OCI-LY3 (cell line): ENCODE results near the gene AKAP6.

Source experiments
- H2AFZ ChIP-seq: fragments of 200-600, 300-600 bp; shearing (Covaris generic); 2 replicates; pipeline ENCODE4 v1.6.0; 2014; ENCODE audit warnings: antibody characterized with exemption, low read depth, low read length
- H3K27ac ChIP-seq: fragments of 200-600, 300-600 bp; sonication (generic); 2 replicates; pipeline ENCODE4 v1.5.1; 2014; ENCODE audit warnings: mild to moderate bottlenecking, low read length, moderate library complexity, mixed read lengths
- H3K27me3 ChIP-seq: fragments of 200-600, 300-600 bp; sonication (generic); 2 replicates; pipeline ENCODE4 v1.6.1; 2014; ENCODE audit warnings: low read depth, low read length, mixed read lengths
- H3K36me3 ChIP-seq: fragments of 200-600, 300-600 bp; sonication (generic); replicated peaks from 2 replicates; pipeline ENCODE3; 2014; ENCODE audit warnings: low read depth, low read length, mixed read lengths
- H3K4me1 ChIP-seq: fragments of 300-600, 200-600 bp; sonication (generic); 2 replicates; pipeline ENCODE4 v1.6.1; 2014; ENCODE audit warnings: low read length, mixed read lengths
- H3K4me2 ChIP-seq: fragments of 200-600, 300-600 bp; sonication (generic); 2 replicates; pipeline ENCODE4 v1.6.1; 2014; ENCODE audit warnings: low read length, mixed read lengths
- H3K4me3 ChIP-seq: fragments of 300-600, 200-600 bp; sonication (generic); 2 replicates; pipeline ENCODE4 v1.5.1; 2014; ENCODE audit warnings: antibody characterized with exemption, mild to moderate bottlenecking, low read length, moderate library complexity
- H3K79me2 ChIP-seq: fragments of 300-600, 200-600 bp; shearing (Covaris generic); 2 replicates; pipeline ENCODE4 v1.6.1; 2014; ENCODE audit warnings: mild to moderate bottlenecking, low read length, mixed read lengths
- H3K9ac ChIP-seq: fragments of 300-600, 200-600 bp; shearing (Covaris generic); 2 replicates; pipeline ENCODE4 v1.6.0; 2014; ENCODE audit warnings: mild to moderate bottlenecking, low read length, moderate library complexity
- H3K9me3 ChIP-seq: fragments of 200-600, 300-600 bp; shearing (Covaris generic); 2 replicates; pipeline ENCODE4 v1.6.1; 2014; ENCODE audit warnings: low read length, mixed read lengths; ENCODE audit not compliant: insufficient read depth
- H4K20me1 ChIP-seq: fragments of 200-600, 300-600 bp; sonication (generic); 2 replicates; pipeline ENCODE4 v1.6.1; 2016; ENCODE audit warnings: low read length, mixed read lengths; ENCODE audit not compliant: insufficient read depth
- CTCF ChIP-seq: fragments of 200-600, 300-600 bp; sonication (generic); IDR thresholded peaks from 2 replicates; pipeline ENCODE4 v1.5.1; 2014; ENCODE audit warnings: antibody characterized with exemption, low read length, low read depth
- EZH2phosphoT487 ChIP-seq: fragments of 200-600 bp; shearing (Covaris generic); IDR thresholded peaks from 2 replicates; pipeline ENCODE4 v1.6.1; 2018; ENCODE audit warnings: antibody characterized with exemption, mixed run types, low read depth

Gene AKAP6

GRCh38 chr14:32536175-32536574 is 207.1 kb downstream of the AKAP6 start:
- no peak overlapping the region for H2AFZ ChIP-seq
- no peak overlapping the region for H3K4me3 ChIP-seq
- H3K4me1 ChIP-seq = no peaks in the 10 kb centered on the region
- no peak overlapping the region for H3K9ac ChIP-seq
- H4K20me1 ChIP-seq = no peaks in the 10 kb centered on the region
- H3K79me2 ChIP-seq = no peaks in the 10 kb centered on the region
- no peaks in the 10 kb centered on the region for H3K36me3 ChIP-seq
- H3K4me2 ChIP-seq = no peak overlapping the region
- TF ChIP-seq CTCF (no peak), EZH2phosphoT487 (no peak)
- H3K9me3 ChIP-seq = no peaks in the 10 kb centered on the region
- no peaks in the 10 kb centered on the region for H3K27me3 ChIP-seq
- H3K27ac ChIP-seq = no peak overlapping the region

GRCh38 chr14:32537166-32537565 is 208.1 kb downstream of the AKAP6 start:
- no peak for TF ChIP-seq CTCF
- no peak for TF ChIP-seq EZH2phosphoT487

GRCh38 chr14:32542507-32542906 is 213.4 kb downstream of the AKAP6 start:
- Histone ChIP-seq H3K27me3 (0 out of 2 replicates have a peak, but pooled peaks cover 4% of the 10 kb centered on the region), H3K9ac (no peak overlapping the region)
- TF ChIP-seq CTCF (no peak), EZH2phosphoT487 (no peak)

More at GRCh38 chr14:32537166-32537565, 208.1 kb downstream of the AKAP6 start:
- Histone ChIP-seq H3K79me2 (no peaks in the 10 kb centered on the region), H3K4me3 (no peak overlapping the region), H3K36me3 (no peaks in the 10 kb centered on the region), H3K4me2 (no peak overlapping the region), H3K9ac (no peak overlapping the region), H3K9me3 (no peaks in the 10 kb centered on the region), H3K27me3 (no peaks in the 10 kb centered on the region), H4K20me1 (no peaks in the 10 kb centered on the region), H3K4me1 (no peaks in the 10 kb centered on the region), H3K27ac (no peak overlapping the region), H2AFZ (no peak overlapping the region)

GRCh38 chr14:32545095-32545494 is 216.0 kb downstream of the AKAP6 start:
- Histone ChIP-seq H3K27ac (no peak overlapping the region), H4K20me1 (no peaks in the 10 kb centered on the region), H3K9me3 (no peaks in the 10 kb centered on the region), H3K4me3 (no peak overlapping the region), H3K9ac (no peak overlapping the region), H2AFZ (no peak overlapping the region), H3K27me3 (0 out of 2 replicates have a peak, but pooled peaks cover 4% of the 10 kb centered on the region), H3K79me2 (no peaks in the 10 kb centered on the region), H3K4me1 (no peaks in the 10 kb centered on the region), H3K36me3 (no peaks in the 10 kb centered on the region), H3K4me2 (no peak overlapping the region)
- no peak for TF ChIP-seq EZH2phosphoT487
- no peak for TF ChIP-seq CTCF

More at GRCh38 chr14:32542507-32542906, 213.4 kb downstream of the AKAP6 start:
- Histone ChIP-seq H3K36me3 (no peaks in the 10 kb centered on the region), H3K9me3 (no peaks in the 10 kb centered on the region), H2AFZ (no peak overlapping the region), H3K4me3 (no peak overlapping the region), H3K27ac (no peak overlapping the region), H3K4me1 (no peaks in the 10 kb centered on the region), H3K4me2 (no peak overlapping the region), H3K79me2 (no peaks in the 10 kb centered on the region), H4K20me1 (no peaks in the 10 kb centered on the region)
